Activated effector memory CD4-positive, alpha-beta T cell treated with Interleukin-2 at 50 U/mL for 16 hours (primary cell): ENCODE results near the gene HOXA4.

ENCODE experiments used
- DNase-seq: peaks from one replicate; pipeline ENCODE4 v3.0.0-alpha.2; 2020

HOXA4 gene

GRCh38 chr7:27102581-27103442 is 27.7 kb downstream of the HOXA4 start, which contains the start of gene HOXA2:
HOXA2 (minus strand) TSS chr7:27102683; CDS start chr7:27102500, 183 bp downstream.
- no peak for DNase-seq

- no peak for DNase-seq
Observed at GRCh38 chr7:27101957-27102580, 28.5 kb downstream of the HOXA4 start.

- DNase-seq, result no peak
Observed at GRCh38 chr7:27101171-27101956, 29.2 kb downstream of the HOXA4 start.

DNA sequence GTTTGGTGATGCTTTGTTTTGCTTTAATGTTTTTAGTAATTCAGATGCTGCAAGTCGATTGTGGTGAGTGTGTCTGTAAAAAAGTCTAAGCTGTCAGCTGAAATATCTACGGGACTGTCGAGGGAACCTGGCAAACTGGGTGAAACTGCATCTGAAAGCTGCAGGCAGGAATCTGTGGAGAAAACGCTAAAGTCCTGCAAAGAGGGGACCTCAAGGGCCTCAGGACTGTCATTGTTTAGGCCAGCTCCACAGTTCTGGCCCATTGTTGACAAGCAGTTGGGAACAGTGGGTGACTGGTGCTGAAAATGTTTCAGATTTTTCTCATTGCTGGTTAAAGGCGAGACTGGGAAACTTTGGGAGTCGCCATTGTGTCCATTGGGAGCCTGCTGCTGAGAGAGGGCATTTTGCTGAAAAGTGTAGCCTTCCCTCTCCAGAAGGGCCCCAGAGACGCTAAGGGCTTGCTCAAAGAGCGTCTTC is 29.8 kb downstream of the HOXA4 start:
- DNase-seq, result no peak

DNA sequence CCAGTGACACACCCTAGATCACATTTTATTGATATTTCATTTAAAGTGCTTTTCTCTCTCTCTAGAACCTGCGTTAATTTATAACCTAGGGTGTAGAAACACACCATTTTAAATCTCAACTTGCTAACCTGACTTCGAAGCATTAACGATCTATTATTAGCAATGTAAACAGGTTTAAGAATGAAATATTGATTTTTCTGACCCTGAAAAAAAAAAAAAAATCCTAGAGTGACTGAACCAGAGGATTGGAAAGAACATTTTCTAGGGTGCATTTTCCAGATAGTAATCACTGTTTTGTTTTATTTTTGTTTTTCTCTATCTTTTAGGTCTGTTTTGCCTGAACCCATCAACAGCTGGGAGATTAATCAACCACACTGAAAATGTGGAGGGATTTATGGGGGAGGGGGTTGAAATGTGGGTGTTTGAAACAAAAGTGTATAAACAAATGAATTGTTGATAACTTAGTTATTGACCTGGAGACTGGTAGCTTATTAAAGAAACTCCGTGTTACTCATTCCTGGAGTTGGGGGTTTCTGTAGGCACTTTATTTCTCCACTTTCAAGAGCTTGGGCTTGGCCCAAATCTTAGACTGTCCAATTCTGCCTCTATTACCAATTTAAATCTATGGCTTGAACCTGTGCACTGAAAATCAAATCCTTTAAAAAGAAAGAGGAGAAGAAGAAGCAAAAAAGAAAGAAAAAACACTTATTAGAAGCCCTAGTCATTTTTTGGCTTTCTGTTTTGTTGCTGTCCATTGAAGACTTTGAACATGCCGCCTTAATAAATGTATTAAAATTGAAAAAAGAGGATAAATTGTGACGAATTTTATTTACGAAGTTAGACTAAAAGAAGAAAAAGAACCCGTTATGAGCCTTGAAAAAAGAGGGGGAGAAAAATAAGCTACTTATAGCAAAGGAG is 30.8 kb downstream of the HOXA4 start:
- DNase-seq, result no peak

- DNase-seq, result no peak
Observed at GRCh38 chr7:27098578-27099451, 31.7 kb downstream of the HOXA4 start.

DNA sequence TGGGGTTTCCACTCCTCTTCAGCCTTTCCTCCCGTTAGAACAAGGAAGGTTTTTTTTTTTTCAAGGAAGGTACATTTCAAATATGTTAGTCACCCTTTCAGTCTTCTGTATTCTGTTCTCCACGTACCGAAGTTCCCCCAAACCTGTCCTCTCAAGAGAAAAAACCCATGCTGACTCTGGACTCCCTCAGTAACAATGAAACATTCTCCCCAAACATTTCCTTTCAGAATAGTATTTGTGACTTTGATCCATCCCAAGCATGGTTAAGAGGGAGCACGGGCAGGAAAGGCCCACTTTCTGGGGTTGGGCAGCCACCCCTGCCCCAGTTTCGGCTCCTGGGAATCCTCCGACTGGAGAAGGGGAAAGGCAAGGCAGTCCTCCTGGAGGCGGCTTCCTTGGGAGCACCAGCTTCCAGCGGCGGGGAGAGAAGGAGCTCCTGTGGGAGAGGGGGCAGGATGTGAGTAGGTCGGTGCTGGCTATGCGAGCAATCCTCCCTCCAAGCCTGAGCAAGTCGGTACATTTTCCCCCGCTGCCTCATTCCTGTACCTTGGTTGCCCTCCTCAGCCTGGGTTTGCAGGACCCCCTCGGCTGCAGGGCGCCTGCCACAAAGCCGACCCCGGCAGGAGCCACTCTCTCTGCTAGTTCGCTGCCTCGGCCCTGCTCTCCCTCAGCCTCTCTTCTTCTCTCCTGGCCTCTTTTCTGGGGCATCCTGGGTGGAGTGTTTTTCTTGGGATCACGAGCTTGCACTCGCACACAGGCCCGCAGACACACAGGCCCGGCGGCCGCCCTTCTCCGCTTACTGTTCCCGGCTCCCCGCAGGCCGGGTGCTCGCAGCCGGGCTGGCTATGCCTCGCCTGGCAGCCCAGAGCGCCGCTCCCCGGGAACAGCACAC is 32.6 kb downstream of the HOXA4 start:
- no peak for DNase-seq

DNA sequence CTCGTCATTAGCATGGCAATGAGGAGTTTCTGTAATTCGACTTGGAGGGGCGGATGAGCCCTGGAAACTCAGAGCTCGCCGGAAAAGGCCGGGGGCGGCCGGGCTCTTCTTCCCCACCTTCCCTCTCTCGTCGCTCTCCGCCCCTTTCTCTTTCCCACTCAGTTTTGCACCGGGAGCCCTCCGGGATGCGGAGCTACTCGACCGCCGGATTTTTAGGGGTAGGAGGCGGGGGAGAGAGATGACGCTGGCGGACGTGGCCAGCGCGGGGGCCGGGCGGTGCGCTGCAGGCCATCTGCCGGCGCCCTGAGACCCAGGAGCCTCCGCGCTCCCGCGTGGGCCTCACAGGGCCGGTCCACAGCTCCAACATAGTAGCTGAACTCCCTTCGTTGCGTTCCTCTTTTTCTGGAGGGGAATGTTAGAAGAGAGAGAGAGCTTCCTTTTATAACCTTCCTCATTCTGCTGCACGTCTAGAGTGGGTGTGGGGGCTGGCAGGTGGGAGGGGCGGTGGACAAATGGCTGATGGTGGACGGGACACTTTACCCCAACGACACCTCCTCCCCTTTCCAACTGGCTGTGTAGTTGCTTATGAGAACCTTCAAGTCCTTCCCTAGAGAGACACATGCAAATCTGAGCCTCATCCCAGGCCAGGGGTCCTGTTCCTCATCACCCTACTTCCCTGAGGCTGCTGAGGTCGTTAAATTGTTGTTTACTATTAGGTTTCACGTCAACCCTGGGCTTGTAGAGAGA is 33.6 kb downstream of the HOXA4 start:
- DNase-seq, result no peak

GRCh38 chr7:27095897-27096767 is 34.4 kb downstream of the HOXA4 start, which contains the start of gene HOXA1:
HOXA1 (minus strand) TSS chr7:27096000; CDS start chr7:27095912, 88 bp downstream.
- peak; percentile 55 for DNase-seq

GRCh38 chr7:27095050-27095896 is 35.3 kb downstream of the HOXA4 start:
- no peak for DNase-seq

DNA sequence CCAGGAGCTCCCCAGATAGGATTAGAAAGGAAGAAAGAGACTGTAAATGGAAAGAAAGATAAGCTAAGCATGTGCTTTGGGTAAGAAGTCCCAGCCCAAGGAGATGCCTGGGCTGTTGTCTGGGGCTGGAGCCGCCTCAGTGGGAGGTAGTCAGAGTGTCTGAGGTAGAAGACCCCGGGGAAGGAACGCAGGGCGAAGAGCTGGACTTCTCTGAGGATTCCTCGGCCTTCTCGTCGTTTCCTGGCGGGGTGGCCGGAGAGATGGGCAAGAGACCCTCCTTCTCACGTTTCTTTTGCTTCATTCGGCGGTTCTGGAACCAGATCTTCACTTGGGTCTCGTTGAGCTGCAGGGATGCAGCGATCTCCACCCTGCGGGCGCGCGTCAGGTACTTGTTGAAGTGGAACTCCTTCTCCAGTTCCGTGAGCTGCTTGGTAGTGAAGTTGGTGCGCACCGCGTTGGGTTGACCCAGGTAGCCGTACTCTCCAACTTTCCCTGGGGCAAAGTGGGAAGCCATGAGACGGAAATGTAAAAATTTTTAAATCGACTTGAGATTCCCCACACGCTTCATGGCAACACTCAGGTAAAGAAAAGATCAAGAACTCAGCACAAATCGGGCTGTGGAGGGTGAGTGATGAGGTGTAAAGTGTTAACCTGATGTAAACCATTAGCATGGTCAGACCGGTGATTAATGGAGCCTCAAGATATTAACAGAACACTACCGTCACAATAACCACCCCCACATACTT is 36.1 kb downstream of the HOXA4 start:
- DNase-seq, result no peak

DNA sequence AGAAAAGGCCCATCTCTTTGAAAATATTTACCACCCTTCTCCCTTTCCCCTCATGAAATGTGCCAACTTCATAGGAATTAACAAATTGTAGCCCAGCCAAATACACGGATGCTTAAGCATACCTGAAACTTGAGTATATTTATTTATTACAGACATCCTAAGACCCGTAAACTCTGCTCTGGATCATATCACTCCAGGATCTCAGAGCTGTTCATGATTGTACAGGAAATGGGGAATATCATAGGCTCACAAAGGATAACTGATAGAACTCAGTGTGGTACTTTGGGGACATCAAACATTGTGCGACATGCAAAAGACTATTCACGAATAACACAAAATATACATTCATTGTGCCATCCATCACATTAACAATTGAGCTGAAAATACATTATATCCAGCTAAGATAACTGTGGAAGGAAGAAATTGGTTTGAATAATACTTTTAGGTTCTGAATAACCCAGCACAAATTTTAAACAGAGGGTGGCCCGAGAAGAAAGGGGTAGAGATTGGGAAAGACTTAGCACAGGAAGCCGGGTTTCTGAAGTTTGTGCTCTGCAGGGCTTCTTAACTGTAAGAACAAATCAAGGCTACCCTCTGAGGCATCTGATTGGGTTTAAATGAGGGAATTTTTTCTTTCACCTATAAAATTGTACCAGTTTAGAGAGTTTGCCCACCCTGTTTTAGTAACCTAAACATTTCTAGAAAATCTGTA is 37.2 kb downstream of the HOXA4 start:
- DNase-seq, result no peak

DNA sequence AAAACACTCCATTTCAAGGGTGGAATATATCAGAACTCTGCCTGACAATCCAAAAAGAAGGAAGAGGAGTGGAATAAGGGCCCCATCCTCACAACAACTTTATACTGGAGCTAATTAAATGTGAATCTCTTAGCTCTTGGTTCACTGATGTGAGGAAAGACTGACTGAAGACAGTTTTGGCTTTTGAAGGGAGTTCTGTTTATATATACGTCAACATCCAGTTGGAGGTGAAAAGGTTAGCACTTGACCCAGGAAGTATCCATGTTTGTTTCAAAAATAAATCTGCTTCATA is 37.8 kb downstream of the HOXA4 start:
- no peak for DNase-seq

DNA sequence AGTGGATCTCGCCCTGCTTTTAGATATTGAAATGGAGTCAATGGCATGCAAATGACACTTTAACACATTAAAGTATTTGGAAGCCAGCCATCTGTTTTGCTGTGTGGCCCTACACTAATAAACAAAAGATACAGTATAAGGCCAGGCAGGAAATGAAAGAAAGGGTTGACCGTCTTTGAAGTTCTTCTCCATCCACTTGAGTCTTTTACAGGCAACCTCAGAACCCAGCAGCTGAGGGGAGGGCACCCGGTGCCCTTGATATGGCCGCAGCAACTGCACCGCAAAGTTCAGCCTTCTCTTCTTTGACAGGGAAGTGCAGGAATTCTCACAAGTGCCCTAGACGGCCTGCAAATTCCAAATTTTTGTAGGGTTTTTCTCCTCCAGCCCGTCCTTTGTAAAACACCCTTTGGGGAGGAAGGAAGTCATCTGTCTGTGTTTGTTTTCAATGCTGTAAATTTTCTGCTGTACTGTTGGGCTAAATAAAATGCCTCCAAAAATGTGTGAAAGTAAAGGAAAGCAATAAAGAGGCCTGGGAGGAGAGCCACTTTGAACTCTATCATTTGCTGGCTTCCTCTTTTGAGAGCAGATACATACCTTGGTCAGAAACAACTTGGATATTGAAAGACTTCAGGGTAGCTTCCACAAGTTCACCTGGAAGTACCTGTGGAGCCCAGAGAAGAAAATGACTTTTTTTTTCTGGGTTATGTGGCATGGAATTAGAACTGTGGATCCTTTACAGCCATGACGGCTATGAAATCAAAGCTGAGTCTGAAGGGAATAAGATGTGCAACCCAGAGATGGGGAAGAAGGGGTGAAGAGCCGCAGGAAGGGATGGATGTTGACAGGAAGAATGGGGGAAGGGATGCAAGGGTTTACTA is 38.4 kb downstream of the HOXA4 start:
- DNase-seq, result no peak

DNA sequence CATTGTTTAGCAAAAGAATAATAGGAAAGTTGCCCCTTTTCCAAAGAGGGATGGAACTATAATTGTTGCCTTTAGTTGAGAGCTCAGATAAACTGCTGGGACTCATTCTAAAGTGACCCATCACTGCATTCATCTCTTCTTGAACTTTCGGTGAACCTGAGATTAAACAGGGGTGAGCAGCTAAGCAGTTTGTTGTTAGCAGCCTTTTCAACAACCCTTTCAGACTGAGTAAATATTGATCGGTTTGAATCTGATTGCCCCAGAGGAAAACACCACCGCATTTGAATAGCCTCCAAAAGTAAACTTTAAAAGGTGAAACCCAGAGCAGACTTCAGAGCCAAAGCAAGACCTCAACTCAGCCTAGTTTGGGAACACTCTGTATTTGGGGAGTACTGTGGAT is 39.5 kb downstream of the HOXA4 start:
- no peak for DNase-seq
